Activated CD4-positive, alpha-beta T cell treated with anti-CD3 and anti-CD28 coated beads, Interleukin-2, amount 10 ng/mL, durations not matched to agents 7 days and 5 days (primary cell): ENCODE measurements around the gene BPIFA3. TPM values are rescaled to one million over a fixed set of nuclear protein-coding genes. Genes with fewer than 3 reads are reported as not detected.

Source experiments
- CTCF ChIA-PET: fragments of 350-600 bp; sonication (Branson Sonifier 250); formaldehyde crosslinking; loops from one replicate; lab custom pipeline; 2021; ENCODE audit warnings: antibody characterized with exemption; lab: Charles Lee
- POLR2A ChIA-PET: fragments of 350-600 bp; sonication (Branson Sonifier 250); formaldehyde crosslinking; loops from one replicate; lab custom pipeline; 2021; ENCODE audit warnings: antibody characterized with exemption; lab: Charles Lee
- DNase-seq: peaks from one replicate; pipeline ENCODE4 v3.0.0-alpha.2; 2020
- H3K27ac Mint-ChIP-seq: one replicate; pipeline ENCODE4 v1.8.0; 2021; ENCODE audit warnings: mild to moderate bottlenecking, moderate library complexity, mixed read lengths
- H3K27me3 Mint-ChIP-seq: one replicate; pipeline ENCODE4 v1.8.0; 2021; ENCODE audit warnings: mixed read lengths
- H3K36me3 Mint-ChIP-seq: one replicate; pipeline ENCODE4 v1.8.0; 2021; ENCODE audit warnings: low read depth, mixed read lengths
- H3K4me1 Mint-ChIP-seq: one replicate; pipeline ENCODE4 v1.8.0; 2021; ENCODE audit warnings: mixed read lengths
- H3K4me3 Mint-ChIP-seq: one replicate; pipeline ENCODE4 v1.8.0; 2021; ENCODE audit warnings: mild to moderate bottlenecking, moderate library complexity, mixed read lengths
- H3K9me3 Mint-ChIP-seq: one replicate; pipeline ENCODE4 v1.8.0; 2021; ENCODE audit warnings: mixed read lengths
- total RNA-seq, 2 experiments: library from RNA; stranded (reverse); gene quantifications; one replicate each; pipeline ENCODE4 v1.2.3, GENCODE V29; 2021

BPIFA3 gene
- total RNA-seq, 2 experiments from 2014 or later, result not detected

- H3K36me3 Mint-ChIP-seq, result no peaks in the 10 kb centered on the region
- ChIA-PET POLR2A (no interaction called here), CTCF (no interaction called here)
- H3K9me3 Mint-ChIP-seq, result no peaks in the 10 kb centered on the region
- no peak overlapping the region for H3K4me3 Mint-ChIP-seq
- peaks cover 9% of the 10 kb centered on the region for H3K27me3 Mint-ChIP-seq
- H3K27ac Mint-ChIP-seq, result no peak overlapping the region
- no peak for DNase-seq
- H3K4me1 Mint-ChIP-seq, result no peaks in the 10 kb centered on the region
Measured at GRCh38 chr20:33250666-33251065, 33.5 kb downstream of the BPIFA3 start.

GRCh38 chr20:33251496-33251895 is 34.3 kb downstream of the BPIFA3 start:
- Mint-ChIP-seq H3K36me3 (no peaks in the 10 kb centered on the region), H3K4me3 (no peak overlapping the region), H3K4me1 (no peaks in the 10 kb centered on the region), H3K9me3 (no peaks in the 10 kb centered on the region), H3K27me3 (peaks cover 14% of the 10 kb centered on the region), H3K27ac (no peak overlapping the region)
- CTCF ChIA-PET, result no interaction called here
- POLR2A ChIA-PET, result no interaction called here
- no peak for DNase-seq

- Mint-ChIP-seq H3K27ac (no peak overlapping the region), H3K27me3 (peaks cover 14% of the 10 kb centered on the region), H3K4me3 (no peak overlapping the region), H3K36me3 (no peaks in the 10 kb centered on the region), H3K9me3 (no peaks in the 10 kb centered on the region), H3K4me1 (no peaks in the 10 kb centered on the region)
- POLR2A ChIA-PET, result no interaction called here
- CTCF ChIA-PET, result no interaction called here
- DNase-seq, result no peak
Measured at GRCh38 chr20:33252460-33252859, 35.3 kb downstream of the BPIFA3 start.

GRCh38 chr20:33255005-33255404 is 37.9 kb downstream of the BPIFA3 start:
- no peak overlapping the region for H3K27ac Mint-ChIP-seq
- no peaks in the 10 kb centered on the region for H3K36me3 Mint-ChIP-seq
- no peak for DNase-seq
- no peaks in the 10 kb centered on the region for H3K4me1 Mint-ChIP-seq
- H3K4me3 Mint-ChIP-seq, result no peak overlapping the region
- CTCF ChIA-PET, result no interaction called here
- peaks cover 17% of the 10 kb centered on the region for H3K27me3 Mint-ChIP-seq
- no peaks in the 10 kb centered on the region for H3K9me3 Mint-ChIP-seq
- POLR2A ChIA-PET, result no interaction called here

GRCh38 chr20:33257237-33257636 is 40.1 kb downstream of the BPIFA3 start:
- no peak for DNase-seq
- Mint-ChIP-seq H3K4me1 (peaks cover 6% of the 10 kb centered on the region), H3K9me3 (no peaks in the 10 kb centered on the region), H3K36me3 (no peaks in the 10 kb centered on the region), H3K27me3 (peaks cover 26% of the 10 kb centered on the region), H3K4me3 (no peak overlapping the region), H3K27ac (no peak overlapping the region)
- ChIA-PET CTCF (no interaction called here), POLR2A (no interaction called here)

GRCh38 chr20:33259371-33259770 is 42.2 kb downstream of the BPIFA3 start:
- no peak overlapping the region for H3K27ac Mint-ChIP-seq
- H3K9me3 Mint-ChIP-seq, result no peaks in the 10 kb centered on the region
- H3K27me3 Mint-ChIP-seq, result peaks cover 33% of the 10 kb centered on the region
- no peaks in the 10 kb centered on the region for H3K36me3 Mint-ChIP-seq
- H3K4me3 Mint-ChIP-seq, result no peak overlapping the region
- ChIA-PET POLR2A (no interaction called here), CTCF (no interaction called here)
- no peak for DNase-seq
- peaks cover 6% of the 10 kb centered on the region for H3K4me1 Mint-ChIP-seq

GRCh38 chr20:33261465-33261864 is 44.3 kb downstream of the BPIFA3 start:
- no peaks in the 10 kb centered on the region for H3K9me3 Mint-ChIP-seq
- ChIA-PET CTCF (no interaction called here), POLR2A (no interaction called here)
- H3K27me3 Mint-ChIP-seq, result peaks cover 22% of the 10 kb centered on the region
- no peaks in the 10 kb centered on the region for H3K36me3 Mint-ChIP-seq
- H3K4me1 Mint-ChIP-seq, result peaks cover 6% of the 10 kb centered on the region
- no peak overlapping the region for H3K4me3 Mint-ChIP-seq
- no peak for DNase-seq
- H3K27ac Mint-ChIP-seq, result no peak overlapping the region

- Mint-ChIP-seq H3K27ac (no peak overlapping the region), H3K27me3 (peaks cover 22% of the 10 kb centered on the region), H3K4me1 (peaks cover 6% of the 10 kb centered on the region), H3K9me3 (no peaks in the 10 kb centered on the region), H3K36me3 (no peaks in the 10 kb centered on the region), H3K4me3 (no peak overlapping the region)
- ChIA-PET CTCF (interaction anchor here (0.8 to 1.1 kb wide), 3 partner anchors 38 to 345 kb away, joined by 3 read pairs; no protein-coding TSS in a partner anchor), POLR2A (no interaction called here)
- no peak for DNase-seq
Measured at GRCh38 chr20:33262658-33263065, 45.5 kb downstream of the BPIFA3 start.

- Mint-ChIP-seq H3K4me3 (no peak overlapping the region), H3K36me3 (no peaks in the 10 kb centered on the region), H3K27me3 (peaks cover 24% of the 10 kb centered on the region), H3K27ac (no peak overlapping the region), H3K9me3 (no peaks in the 10 kb centered on the region), H3K4me1 (peaks cover 6% of the 10 kb centered on the region)
- DNase-seq, result no peak
- ChIA-PET POLR2A (no interaction called here), CTCF (no interaction called here)
Measured at GRCh38 chr20:33263784-33264183, 46.6 kb downstream of the BPIFA3 start.

- peaks cover 9% of the 10 kb centered on the region for H3K27me3 Mint-ChIP-seq
- no peak for DNase-seq
- no peaks in the 10 kb centered on the region for H3K4me1 Mint-ChIP-seq
- H3K9me3 Mint-ChIP-seq, result no peaks in the 10 kb centered on the region
- no peak overlapping the region for H3K27ac Mint-ChIP-seq
- ChIA-PET CTCF (no interaction called here), POLR2A (no interaction called here)
- H3K36me3 Mint-ChIP-seq, result no peaks in the 10 kb centered on the region
- no peak overlapping the region for H3K4me3 Mint-ChIP-seq
Measured at GRCh38 chr20:33267701-33268100, 50.5 kb downstream of the BPIFA3 start.

GRCh38 chr20:33272155-33272873 is 55.2 kb downstream of the BPIFA3 start:
- no peaks in the 10 kb centered on the region for H3K9me3 Mint-ChIP-seq
- ChIA-PET POLR2A (no interaction called here), CTCF (no interaction called here)
- H3K4me1 Mint-ChIP-seq, result no peaks in the 10 kb centered on the region
- H3K36me3 Mint-ChIP-seq, result no peaks in the 10 kb centered on the region
- H3K4me3 Mint-ChIP-seq, result no peak overlapping the region
- H3K27me3 Mint-ChIP-seq, result peaks cover 2% of the 10 kb centered on the region
- no peak for DNase-seq
- no peak overlapping the region for H3K27ac Mint-ChIP-seq

GRCh38 chr20:33273117-33273851 is 56.1 kb downstream of the BPIFA3 start:
- CTCF ChIA-PET, result no interaction called here
- Mint-ChIP-seq H3K36me3 (no peaks in the 10 kb centered on the region), H3K4me3 (no peak overlapping the region), H3K9me3 (no peaks in the 10 kb centered on the region), H3K27ac (no peak overlapping the region), H3K4me1 (no peaks in the 10 kb centered on the region), H3K27me3 (no peaks in the 10 kb centered on the region)
- POLR2A ChIA-PET, result no interaction called here
- no peak for DNase-seq

- no peaks in the 10 kb centered on the region for H3K9me3 Mint-ChIP-seq
- no peaks in the 10 kb centered on the region for H3K36me3 Mint-ChIP-seq
- no peak overlapping the region for H3K4me3 Mint-ChIP-seq
- ChIA-PET POLR2A (no interaction called here), CTCF (interaction anchor here (0.8 kb wide), 1 partner anchor 24 kb away, joined by 3 read pairs; no protein-coding TSS in a partner anchor)
- no peaks in the 10 kb centered on the region for H3K4me1 Mint-ChIP-seq
- no peak overlapping the region for H3K27ac Mint-ChIP-seq
- DNase-seq, result no peak
- peaks cover 3% of the 10 kb centered on the region for H3K27me3 Mint-ChIP-seq
Measured at GRCh38 chr20:33275215-33275614, 58.1 kb downstream of the BPIFA3 start.
